ENCODE results near the gene AMOTL1. TPM values are rescaled to one million over a fixed set of nuclear protein-coding genes. Genes with fewer than 3 reads are reported as not detected.
"Not testable (repeated sequence)": the region's sequence is repeated elsewhere in the genome, so short reads cannot be mapped to it uniquely, and the experiment has no call there.

Gene AMOTL1
- polyA plus RNA-seq, 1 of the 3 experiments (the other 2 are of a cell fraction): 10.7 TPM

- TF ChIP-seq EZH2phosphoT487 (IDR thresholded peaks at IDR 0.05; ENCODE audit: borderline replicate concordance, low read depth) (no peak), FOXM1 (IDR thresholded peaks at IDR 0.05; ENCODE audit: low read depth) (no peak), USF1 (IDR thresholded peaks at IDR 0.05; ENCODE audit: borderline replicate concordance, low read depth) (no peak), JUND (IDR thresholded peaks at IDR 0.05) (no peak), PBX3 (IDR thresholded peaks at IDR 0.05) (no peak), ZBTB33 (IDR thresholded peaks at IDR 0.05; ENCODE audit: borderline replicate concordance, low read depth) (no peak), MXI1 (IDR thresholded peaks at IDR 0.05; ENCODE audit: low read depth, low read length) (no peak), SMC3 (IDR thresholded peaks at IDR 0.05; ENCODE audit: low read depth, low read length) (no peak)
Observed at GRCh38 chr11:94791216-94791889, 23.2 kb downstream of the AMOTL1 start (continued).

GRCh38 chr11:94791942-94792341 is 23.8 kb downstream of the AMOTL1 start:
- POLR2A ChIA-PET, DNase-seq: not testable (repeated sequence)

GRCh38 chr11:94792451-94792850 is 24.3 kb downstream of the AMOTL1 start:
- Histone ChIP-seq H3K4me2 (no peak overlapping the region), H2AFZ (ENCODE audit: low read depth) (no peak overlapping the region), H3F3A (replicated peaks; ENCODE audit: insufficient read depth) (peaks cover 28% of the 10 kb centered on the region), H3K9me3 (no peaks in the 10 kb centered on the region), H3K4me1 (ENCODE audit: control insufficient read depth in 1 of 2, insufficient read depth in 2 of 2, low read depth in 1 of 2, low read length in 1 of 2) (peaks cover 27 to 61% of the 10 kb centered on the region in 2 experiments), H3K27me3 (ENCODE audit: insufficient read depth) (no peaks in the 10 kb centered on the region), H4K20me1 (ENCODE audit: insufficient read depth) (peaks cover 3% of the 10 kb centered on the region; the same call in 1 of the 2 replicates), H3K4me3 (ENCODE audit: low read depth in 2 of 2, low read length in 1 of 2) (no peak overlapping the region), H3K9ac (no peak overlapping the region), H3K9me2 (no peaks in the 10 kb centered on the region), H3K36me3 (replicated peaks in 1 of 2; ENCODE audit: control insufficient read depth in 1 of 2, insufficient read depth in 2 of 2, low read length in 1 of 2) (peaks cover 3 to 7% of the 10 kb centered on the region in 2 experiments), H3K27ac (ENCODE audit: low read depth in 2 of 2, low read length in 1 of 2) (peak overlapping the region in 1 of 2 experiments; percentile 99; a peak in 1 of 4 replicates), H3K79me2 (ENCODE audit: insufficient read depth) (peaks cover 85% of the 10 kb centered on the region)
- POLR2A ChIA-PET: no interaction called here
- CTCF ChIA-PET: interaction anchor here (1.0 kb wide), 1 partner anchor 105 kb away, joined by 4 read pairs; no protein-coding TSS in a partner anchor
- TF ChIP-seq JUND (IDR thresholded peaks at IDR 0.05) (no peak), REST (IDR thresholded peaks at IDR 0.05; ENCODE audit: low read depth, low read length) (peak; percentile 88), FOXJ3 (CRISPR knock-in tag; IDR thresholded peaks at IDR 0.05) (no peak), SMC3 (IDR thresholded peaks at IDR 0.05; ENCODE audit: low read depth, low read length) (no peak)
- WGBS (ENCODE audit: low lambda C conversion rate): 91% methylated on average over 3 of the region's 3 CpGs
- DNase-seq: no peak

More at GRCh38 chr11:94791942-94792341, 23.8 kb downstream of the AMOTL1 start:
- H2AFZ ChIP-seq (ENCODE audit: low read depth); CTCF ChIA-PET; H3K9ac ChIP-seq; H3K36me3 ChIP-seq (replicated peaks in 1 of 2; ENCODE audit: control insufficient read depth in 1 of 2, insufficient read depth in 2 of 2, low read length in 1 of 2); H3K27me3 ChIP-seq (ENCODE audit: insufficient read depth); H4K20me1 ChIP-seq (ENCODE audit: insufficient read depth); H3K4me3 ChIP-seq (ENCODE audit: low read depth in 2 of 2, low read length in 1 of 2); H3K9me3 ChIP-seq; H3K9me2 ChIP-seq: not testable (repeated sequence)
- WGBS (ENCODE audit: low lambda C conversion rate): 98% methylated on average over 5 of the region's 5 CpGs
- Histone ChIP-seq H3K79me2 (ENCODE audit: insufficient read depth) (peaks cover 85% of the 10 kb centered on the region), H3K27ac (ENCODE audit: low read depth in 2 of 2, low read length in 1 of 2) (peak overlapping the region in 1 of 2 experiments; percentile 53; a peak in 1 of 4 replicates), H3K4me1 (ENCODE audit: control insufficient read depth in 1 of 2, insufficient read depth in 2 of 2, low read depth in 1 of 2, low read length in 1 of 2) (peaks cover 27 to 62% of the 10 kb centered on the region in 2 experiments), H3K4me2 (peak overlapping the region; percentile 28; the same call in 1 of the 2 replicates), H3F3A (replicated peaks; ENCODE audit: insufficient read depth) (peaks cover 28% of the 10 kb centered on the region)
